T-helper 1 cell treated with Interleukin-12 subunit alpha and Interleukin-12 subunit beta and Interleukin-4 antibody, amounts not matched to agents 30 μg/mL and 1 μg/mL, for 36 hours (primary cell): ENCODE measurements around the gene ITLN2.
"Not testable (repeated sequence)": the region's sequence is repeated elsewhere in the genome, so short reads cannot be mapped to it uniquely, and the experiment has no call there.

ENCODE experiments used
- H3K27ac Mint-ChIP-seq: one replicate; pipeline ENCODE4 v1.8.0; 2021; ENCODE audit warnings: mild to moderate bottlenecking, mixed read lengths
- H3K27me3 Mint-ChIP-seq: one replicate; pipeline ENCODE4 v1.8.0; 2021; ENCODE audit warnings: low read depth, mixed read lengths
- H3K36me3 Mint-ChIP-seq: one replicate; pipeline ENCODE4 v1.8.0; 2021; ENCODE audit warnings: low read depth, mixed read lengths
- H3K4me1 Mint-ChIP-seq: one replicate; pipeline ENCODE4 v1.8.0; 2021; ENCODE audit warnings: low read depth, mixed read lengths
- H3K4me3 Mint-ChIP-seq: one replicate; pipeline ENCODE4 v1.8.0; 2021; ENCODE audit warnings: mild to moderate bottlenecking, moderate library complexity, mixed read lengths
- H3K9me3 Mint-ChIP-seq: one replicate; pipeline ENCODE4 v1.8.0; 2021; ENCODE audit warnings: mixed read lengths

The ITLN2 gene

DNA sequence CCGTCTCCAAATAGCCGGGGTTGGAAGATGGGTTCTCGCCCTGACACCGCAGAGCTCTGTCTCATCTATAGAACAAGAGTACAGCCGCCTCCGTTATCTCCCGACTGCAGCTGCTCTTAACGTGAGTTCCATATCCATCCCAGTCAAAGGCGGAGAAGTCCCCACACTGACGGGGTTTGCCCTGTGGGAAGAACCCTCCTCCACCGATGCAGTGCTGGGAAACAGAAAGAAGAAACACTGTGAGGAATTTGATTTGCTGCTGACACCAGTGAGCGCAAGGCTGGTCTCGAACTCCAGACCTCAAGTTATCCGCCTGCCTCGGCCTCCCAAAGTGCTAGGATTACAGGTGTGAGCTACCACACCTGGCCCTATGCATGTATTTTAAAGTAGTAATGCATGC, 9.5 kb downstream of the ITLN2 start:
- H3K4me1 Mint-ChIP-seq = no peaks in the 10 kb centered on the region
- H3K36me3 Mint-ChIP-seq = no peaks in the 10 kb centered on the region
- H3K9me3 Mint-ChIP-seq = no peaks in the 10 kb centered on the region
- no peak overlapping the region for H3K27ac Mint-ChIP-seq
- H3K4me3 Mint-ChIP-seq = no peak overlapping the region
- peaks cover 20% of the 10 kb centered on the region for H3K27me3 Mint-ChIP-seq

DNA sequence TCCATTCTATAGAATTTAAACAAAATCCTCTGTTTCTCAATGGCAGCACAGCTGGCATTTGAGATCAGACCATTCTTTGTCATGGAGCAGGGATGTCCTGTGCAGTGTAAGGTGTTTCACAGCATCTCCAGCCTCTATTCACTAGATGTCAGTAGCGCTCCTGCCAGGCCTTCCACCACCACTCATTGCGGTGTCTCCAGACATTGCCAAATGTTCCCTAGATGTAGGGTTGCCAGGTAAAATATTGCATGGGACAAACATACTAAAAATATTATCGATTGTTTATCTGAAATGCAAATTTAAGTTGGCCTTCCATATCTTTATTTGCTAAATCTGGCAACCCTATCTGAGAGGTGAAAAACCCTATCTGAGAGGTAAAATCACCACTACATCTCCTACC, 11.7 kb downstream of the ITLN2 start:
- no peak overlapping the region for H3K27ac Mint-ChIP-seq
- no peaks in the 10 kb centered on the region for H3K36me3 Mint-ChIP-seq
- no peak overlapping the region for H3K4me3 Mint-ChIP-seq
- H3K9me3 Mint-ChIP-seq = no peaks in the 10 kb centered on the region
- H3K27me3 Mint-ChIP-seq = peaks cover 42% of the 10 kb centered on the region
- H3K4me1 Mint-ChIP-seq = no peaks in the 10 kb centered on the region

DNA sequence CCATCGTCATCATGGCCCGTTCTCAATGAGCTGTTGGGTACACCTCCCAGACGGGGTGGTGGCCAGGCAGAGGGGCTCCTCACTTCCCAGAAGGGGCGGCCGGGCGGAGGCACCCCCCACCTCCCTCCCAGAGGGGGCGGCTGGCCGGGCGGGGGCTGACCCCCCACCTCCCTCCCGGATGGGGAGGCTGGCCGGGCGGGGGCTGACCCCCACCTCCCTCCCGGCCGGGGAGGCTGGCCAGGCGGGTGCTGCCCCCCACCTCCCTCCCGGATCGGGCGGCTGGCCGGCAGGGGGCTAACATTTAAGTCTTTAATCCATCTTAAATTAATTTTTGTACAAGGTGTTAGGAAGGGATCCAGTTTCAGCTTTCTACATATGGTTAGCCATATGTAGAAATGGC, 17.9 kb downstream of the ITLN2 start:
- H3K9me3 Mint-ChIP-seq, H3K27ac Mint-ChIP-seq, H3K4me3 Mint-ChIP-seq, H3K36me3 Mint-ChIP-seq, H3K4me1 Mint-ChIP-seq: not testable (repeated sequence)
- H3K27me3 Mint-ChIP-seq = peaks cover 41% of the 10 kb centered on the region

DNA sequence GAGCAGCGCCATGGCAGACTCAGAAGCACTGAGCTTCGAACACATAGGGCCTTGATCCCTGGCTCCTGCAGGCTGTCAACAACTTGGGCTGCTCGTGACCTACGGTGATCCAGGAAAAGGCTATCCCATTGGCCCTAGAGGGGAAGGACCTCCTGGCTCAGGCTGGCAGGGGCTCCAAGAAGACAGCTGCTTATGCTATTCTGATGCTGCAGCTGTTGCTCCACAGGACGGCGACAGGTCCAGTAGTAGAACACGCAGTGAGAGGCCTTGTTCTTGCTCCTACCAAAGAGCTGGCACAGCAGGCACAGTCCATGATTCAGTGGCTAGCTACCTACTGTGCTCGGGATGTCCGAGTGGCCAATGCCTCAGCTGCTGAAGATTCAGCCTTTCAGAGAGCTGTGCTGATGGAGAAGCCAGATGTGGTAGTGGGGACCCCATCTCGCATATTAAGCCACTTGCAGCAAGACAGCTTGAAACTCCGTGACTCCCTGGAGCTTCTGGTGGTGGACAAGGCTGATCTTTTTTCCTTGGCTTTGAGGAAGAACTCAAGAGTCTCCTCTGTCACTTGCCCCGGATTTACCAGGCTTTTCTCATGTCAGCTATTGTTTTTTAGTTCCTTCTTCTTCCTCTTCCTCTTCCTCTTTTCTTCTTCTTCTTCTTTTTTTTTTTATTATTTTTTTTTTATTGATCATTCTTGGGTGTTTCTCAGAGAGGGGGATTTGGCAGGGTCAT, 18.9 kb downstream of the ITLN2 start:
- no peaks in the 10 kb centered on the region for H3K9me3 Mint-ChIP-seq
- H3K4me3 Mint-ChIP-seq = no peak overlapping the region
- no peaks in the 10 kb centered on the region for H3K4me1 Mint-ChIP-seq

DNA sequence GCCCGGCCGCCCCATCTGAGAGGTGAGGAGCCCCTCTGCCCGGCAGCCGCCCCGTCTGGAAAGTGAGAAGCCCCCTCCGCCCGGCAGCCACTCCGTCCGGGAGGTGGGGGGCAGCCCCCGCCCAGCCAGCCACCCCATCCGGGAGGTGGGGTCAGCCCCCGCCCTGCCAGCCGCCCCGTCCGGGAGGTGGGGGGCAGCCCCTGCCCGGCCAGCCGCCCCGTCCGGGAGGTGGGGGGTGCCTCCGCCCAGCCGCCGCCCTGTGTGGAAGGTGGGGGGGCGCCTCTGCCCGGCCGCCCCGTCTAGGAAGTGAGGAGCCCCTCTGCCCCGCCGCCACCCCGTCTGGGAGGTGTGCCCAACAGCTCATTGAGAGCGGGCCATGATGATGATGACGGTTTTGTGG, 21.3 kb downstream of the ITLN2 start:
- not testable (repeated sequence) for H3K4me3 Mint-ChIP-seq, H3K27ac Mint-ChIP-seq
- H3K27me3 Mint-ChIP-seq = peaks cover 16% of the 10 kb centered on the region

More for the DNA sequence above, 18.9 kb downstream of the ITLN2 start:
- H3K27me3 Mint-ChIP-seq = peaks cover 37% of the 10 kb centered on the region
- no peaks in the 10 kb centered on the region for H3K36me3 Mint-ChIP-seq
- H3K27ac Mint-ChIP-seq = no peak overlapping the region

DNA sequence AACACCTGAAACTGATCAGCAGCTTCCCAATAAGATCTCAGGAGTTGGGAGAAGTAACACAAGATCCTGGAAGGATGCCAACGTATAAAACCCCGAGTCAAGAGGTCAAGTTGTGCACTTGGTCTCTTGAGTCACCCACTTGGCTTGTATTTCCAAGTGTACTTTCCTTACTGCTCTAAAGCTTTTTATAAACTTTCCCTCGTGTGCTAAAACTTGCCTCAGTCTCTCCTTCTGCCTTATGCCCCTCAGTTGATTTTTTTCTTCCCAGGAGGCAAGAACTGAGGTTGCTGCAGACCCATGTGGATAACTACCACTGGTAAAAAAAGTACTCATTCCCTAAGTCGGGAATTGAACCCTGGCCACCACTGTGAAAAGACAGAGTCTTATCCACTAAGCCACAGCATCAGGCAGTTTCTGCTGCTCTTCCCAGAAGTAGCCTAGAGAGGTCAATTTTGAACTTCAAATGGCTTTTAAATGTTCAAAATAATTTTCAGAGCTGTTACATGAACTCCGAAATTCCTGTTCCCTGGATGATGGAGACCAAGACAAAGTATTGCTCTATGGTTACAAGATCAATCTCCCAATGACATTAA, 28.9 kb downstream of the ITLN2 start:
- no peaks in the 10 kb centered on the region for H3K36me3 Mint-ChIP-seq
- peaks cover 10% of the 10 kb centered on the region for H3K27me3 Mint-ChIP-seq
- no peaks in the 10 kb centered on the region for H3K4me1 Mint-ChIP-seq
- peaks cover 20% of the 10 kb centered on the region for H3K9me3 Mint-ChIP-seq
- no peak overlapping the region for H3K27ac Mint-ChIP-seq
- no peak overlapping the region for H3K4me3 Mint-ChIP-seq

More for the DNA sequence above, 21.3 kb downstream of the ITLN2 start:
- not testable (repeated sequence) for H3K4me1 Mint-ChIP-seq, H3K36me3 Mint-ChIP-seq, H3K9me3 Mint-ChIP-seq

DNA sequence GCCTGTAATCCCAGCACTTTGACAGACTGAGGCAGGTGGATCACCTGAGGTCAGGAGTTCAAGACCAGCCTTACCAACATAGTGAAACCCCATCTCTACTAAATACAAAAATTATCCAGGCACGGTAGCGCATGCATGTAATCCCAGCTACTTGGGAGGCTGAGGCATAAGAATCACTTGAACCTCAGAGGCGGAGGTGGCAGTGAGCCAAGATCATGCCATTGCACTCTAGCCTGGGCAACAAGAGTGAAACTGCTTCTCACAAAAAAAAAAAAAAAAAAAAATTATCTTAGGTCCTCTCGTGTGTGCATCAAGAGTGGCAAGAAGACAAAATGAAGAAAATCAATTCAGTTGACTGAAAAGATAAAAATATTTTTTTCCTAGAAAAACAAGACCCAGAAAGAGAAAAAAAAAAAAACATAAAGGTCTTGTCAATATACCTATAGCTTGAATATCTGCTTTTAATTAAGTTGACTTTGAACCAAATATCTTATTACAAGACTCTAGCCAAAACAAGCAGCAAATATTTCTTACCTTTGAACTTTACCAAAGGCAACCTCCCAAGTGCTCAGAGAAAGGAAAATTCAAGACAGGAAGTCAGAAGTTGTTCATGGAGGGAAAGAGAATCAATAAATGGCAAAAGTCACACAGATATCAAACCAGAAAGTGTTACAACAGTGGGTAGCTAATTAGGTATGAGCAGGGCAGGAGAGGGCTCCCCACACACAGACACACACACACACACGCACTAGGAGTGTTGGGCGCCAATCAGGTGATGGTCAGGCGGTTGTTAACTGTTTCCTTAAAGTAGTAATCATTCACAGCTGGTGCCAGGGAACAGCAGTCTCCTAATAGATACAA, 29.6 kb downstream of the ITLN2 start:
- Mint-ChIP-seq H3K9me3 (peaks cover 22% of the 10 kb centered on the region), H3K36me3 (no peaks in the 10 kb centered on the region), H3K27ac (no peak overlapping the region), H3K4me1 (no peaks in the 10 kb centered on the region), H3K4me3 (no peak overlapping the region), H3K27me3 (peaks cover 12% of the 10 kb centered on the region)

DNA sequence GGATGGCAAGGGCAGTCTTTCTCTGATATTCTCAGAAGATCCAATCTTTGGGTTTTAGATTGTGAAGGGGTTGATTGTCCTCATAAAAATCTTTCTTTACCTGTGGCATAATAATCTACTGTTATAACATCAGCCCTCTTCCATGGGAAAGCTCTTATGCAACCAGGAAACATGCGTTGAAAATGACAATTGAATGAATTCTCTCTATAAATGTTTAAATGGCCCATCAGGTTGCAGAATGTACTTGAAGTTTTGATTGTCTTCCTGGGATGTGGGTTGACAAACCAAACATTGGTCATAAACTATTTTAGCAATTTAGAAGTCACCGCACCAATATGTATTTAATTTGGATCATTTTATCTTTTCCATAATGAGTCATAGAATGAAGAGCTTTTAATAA, 37.9 kb downstream of the ITLN2 start:
- Mint-ChIP-seq H3K9me3 (peaks cover 6% of the 10 kb centered on the region), H3K4me1 (no peaks in the 10 kb centered on the region), H3K4me3 (no peak overlapping the region)

DNA sequence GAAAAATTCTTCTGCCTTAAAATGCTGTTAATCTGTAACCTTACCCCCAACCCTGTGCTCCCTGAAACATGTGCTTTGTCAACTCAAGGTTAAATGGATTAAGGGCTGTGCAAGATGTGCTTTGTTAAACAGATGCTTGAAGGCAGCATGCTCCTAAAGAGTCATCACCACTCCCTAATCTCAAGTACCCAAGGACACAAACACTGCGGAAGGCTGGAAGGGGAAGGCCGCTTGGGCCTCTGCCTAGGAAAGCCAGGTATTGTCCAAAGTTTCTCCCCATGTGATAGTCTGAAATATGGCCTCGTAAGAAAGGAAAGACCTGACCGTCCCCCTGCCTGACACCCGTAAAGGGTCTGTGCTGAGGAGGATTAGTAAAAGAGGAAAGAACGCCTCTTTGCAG, 41.4 kb downstream of the ITLN2 start:
- not testable (repeated sequence) for H3K27ac Mint-ChIP-seq, H3K4me3 Mint-ChIP-seq, H3K9me3 Mint-ChIP-seq, H3K4me1 Mint-ChIP-seq, H3K36me3 Mint-ChIP-seq
- peaks cover 11% of the 10 kb centered on the region for H3K27me3 Mint-ChIP-seq

More for the DNA sequence above, 37.9 kb downstream of the ITLN2 start:
- Mint-ChIP-seq H3K27me3 (peaks cover 25% of the 10 kb centered on the region), H3K27ac (no peak overlapping the region), H3K36me3 (no peaks in the 10 kb centered on the region)

DNA sequence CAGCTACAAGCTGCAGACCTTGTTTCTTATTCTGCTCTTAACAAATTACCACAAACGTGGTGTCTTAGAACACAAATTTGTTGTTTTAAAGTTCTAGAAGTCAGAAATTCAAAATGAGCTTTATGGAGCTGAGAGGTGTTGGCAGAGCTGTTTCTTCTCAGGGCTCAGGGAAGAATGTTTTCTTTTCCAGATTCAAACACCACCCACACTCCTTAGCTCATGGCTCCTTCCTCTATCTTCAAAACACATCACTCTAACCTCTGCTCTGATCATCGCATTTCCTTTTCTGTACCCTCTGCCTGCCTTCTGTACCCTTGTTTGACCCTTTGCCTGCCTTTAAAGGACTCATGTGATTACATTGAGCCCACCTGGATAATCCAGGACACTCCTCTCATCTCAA, 42.7 kb downstream of the ITLN2 start:
- Mint-ChIP-seq H3K36me3 (no peaks in the 10 kb centered on the region), H3K4me1 (no peaks in the 10 kb centered on the region), H3K27ac (no peak overlapping the region), H3K4me3 (no peak overlapping the region), H3K27me3 (peaks cover 9% of the 10 kb centered on the region), H3K9me3 (no peaks in the 10 kb centered on the region)

DNA sequence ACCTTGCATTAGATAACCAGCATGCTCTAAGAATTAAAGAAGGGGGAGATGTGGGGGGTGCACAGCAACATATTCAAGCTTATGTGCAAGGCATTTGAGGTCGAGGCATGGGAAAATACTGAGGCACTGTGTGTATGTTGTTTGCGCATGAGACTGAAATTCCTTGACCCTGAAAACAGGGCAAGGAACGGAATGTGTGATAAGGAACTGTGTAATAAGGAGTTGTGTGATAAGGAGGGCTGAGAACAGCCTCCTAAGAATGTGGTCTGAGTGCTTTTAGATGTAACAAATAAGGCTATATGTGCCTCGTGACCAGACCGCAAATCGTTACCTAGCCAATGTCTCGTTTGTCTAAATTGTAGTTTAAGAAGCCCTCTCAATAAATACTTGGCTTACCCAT, 43.2 kb downstream of the ITLN2 start:
- no peaks in the 10 kb centered on the region for H3K36me3 Mint-ChIP-seq

DNA sequence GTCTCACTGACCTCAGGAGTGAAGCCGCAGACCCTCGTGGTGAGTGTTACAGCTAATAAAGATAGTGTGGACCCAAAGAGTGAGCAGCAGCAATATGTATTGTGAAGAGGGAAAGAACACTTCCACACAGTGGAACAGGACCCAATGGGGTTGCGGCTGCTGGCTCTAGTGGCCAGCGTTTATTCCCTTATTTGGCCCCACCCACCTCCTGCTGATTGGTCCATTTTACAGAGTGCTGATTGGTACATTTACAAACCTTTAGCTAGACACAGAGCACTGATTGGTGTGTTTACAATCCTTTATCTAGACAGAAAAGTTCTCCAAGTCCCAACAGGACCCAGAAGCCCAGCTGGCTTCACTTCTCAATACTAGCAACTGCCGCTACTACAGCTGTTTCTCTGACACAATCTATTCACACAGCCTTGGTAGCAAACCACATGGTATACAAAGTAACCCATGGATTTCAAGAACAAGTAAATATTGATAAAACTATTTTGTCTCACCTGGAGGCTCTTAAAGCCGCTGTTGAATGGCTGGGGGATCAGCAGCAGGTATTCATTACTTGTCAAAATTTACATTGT, 44.3 kb downstream of the ITLN2 start:
- H3K27me3 Mint-ChIP-seq = peaks cover 5% of the 10 kb centered on the region
- H3K27ac Mint-ChIP-seq = no peak overlapping the region
- H3K9me3 Mint-ChIP-seq = no peaks in the 10 kb centered on the region
- H3K4me1 Mint-ChIP-seq = no peaks in the 10 kb centered on the region
- H3K4me3 Mint-ChIP-seq = no peak overlapping the region
- H3K36me3 Mint-ChIP-seq = no peaks in the 10 kb centered on the region

More for the DNA sequence above, 43.2 kb downstream of the ITLN2 start:
- no peak overlapping the region for H3K4me3 Mint-ChIP-seq
- no peaks in the 10 kb centered on the region for H3K4me1 Mint-ChIP-seq
- H3K27me3 Mint-ChIP-seq = peaks cover 5% of the 10 kb centered on the region
- no peaks in the 10 kb centered on the region for H3K9me3 Mint-ChIP-seq
- no peak overlapping the region for H3K27ac Mint-ChIP-seq

DNA sequence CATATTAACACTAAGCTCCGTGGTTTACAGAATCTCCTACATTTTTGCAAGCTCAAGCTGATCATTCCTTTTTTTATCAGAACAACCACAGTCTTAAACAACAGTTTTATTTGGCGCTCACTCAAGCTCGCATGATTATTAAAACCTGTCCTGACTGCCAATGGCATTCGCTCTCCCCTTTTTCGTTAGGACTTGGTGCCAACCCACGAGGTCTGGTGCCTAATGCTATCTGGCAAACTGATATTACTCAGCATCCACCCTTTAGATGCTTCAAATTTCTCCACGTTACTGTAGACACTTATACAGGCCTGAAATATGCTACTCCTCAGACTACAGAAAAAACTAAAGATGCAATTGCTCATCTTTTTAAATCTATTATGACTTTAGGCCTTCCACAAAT, 46.6 kb downstream of the ITLN2 start:
- H3K4me3 Mint-ChIP-seq = no peak overlapping the region
- no peaks in the 10 kb centered on the region for H3K9me3 Mint-ChIP-seq
- H3K4me1 Mint-ChIP-seq = no peaks in the 10 kb centered on the region
- no peaks in the 10 kb centered on the region for H3K36me3 Mint-ChIP-seq
- peaks cover 9% of the 10 kb centered on the region for H3K27me3 Mint-ChIP-seq
- H3K27ac Mint-ChIP-seq = no peak overlapping the region

DNA sequence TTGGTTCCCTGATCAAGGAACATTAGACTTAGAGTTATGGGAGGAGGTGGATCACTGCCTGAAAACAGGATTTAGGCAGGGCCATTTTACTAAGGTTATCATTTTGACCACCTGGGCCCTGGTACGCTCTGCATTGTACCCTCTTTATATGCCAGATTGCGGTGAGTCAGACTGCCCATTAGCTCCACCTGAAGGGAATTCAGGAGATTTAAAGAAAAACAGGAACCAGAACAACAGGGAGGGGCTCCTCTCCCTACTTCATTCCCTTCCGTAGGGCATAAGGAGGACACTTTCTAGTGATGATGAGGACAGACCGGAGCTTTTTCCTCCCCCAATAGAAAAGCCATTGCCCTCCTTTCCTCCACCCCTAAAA, 49.0 kb downstream of the ITLN2 start:
- peaks cover 17% of the 10 kb centered on the region for H3K27me3 Mint-ChIP-seq
- H3K27ac Mint-ChIP-seq = no peak overlapping the region
- H3K4me1 Mint-ChIP-seq = no peaks in the 10 kb centered on the region
- H3K36me3 Mint-ChIP-seq = no peaks in the 10 kb centered on the region
- H3K9me3 Mint-ChIP-seq = no peaks in the 10 kb centered on the region
- H3K4me3 Mint-ChIP-seq = no peak overlapping the region
